ENCODE data around the gene MSL3.

MSL3 gene

DNA sequence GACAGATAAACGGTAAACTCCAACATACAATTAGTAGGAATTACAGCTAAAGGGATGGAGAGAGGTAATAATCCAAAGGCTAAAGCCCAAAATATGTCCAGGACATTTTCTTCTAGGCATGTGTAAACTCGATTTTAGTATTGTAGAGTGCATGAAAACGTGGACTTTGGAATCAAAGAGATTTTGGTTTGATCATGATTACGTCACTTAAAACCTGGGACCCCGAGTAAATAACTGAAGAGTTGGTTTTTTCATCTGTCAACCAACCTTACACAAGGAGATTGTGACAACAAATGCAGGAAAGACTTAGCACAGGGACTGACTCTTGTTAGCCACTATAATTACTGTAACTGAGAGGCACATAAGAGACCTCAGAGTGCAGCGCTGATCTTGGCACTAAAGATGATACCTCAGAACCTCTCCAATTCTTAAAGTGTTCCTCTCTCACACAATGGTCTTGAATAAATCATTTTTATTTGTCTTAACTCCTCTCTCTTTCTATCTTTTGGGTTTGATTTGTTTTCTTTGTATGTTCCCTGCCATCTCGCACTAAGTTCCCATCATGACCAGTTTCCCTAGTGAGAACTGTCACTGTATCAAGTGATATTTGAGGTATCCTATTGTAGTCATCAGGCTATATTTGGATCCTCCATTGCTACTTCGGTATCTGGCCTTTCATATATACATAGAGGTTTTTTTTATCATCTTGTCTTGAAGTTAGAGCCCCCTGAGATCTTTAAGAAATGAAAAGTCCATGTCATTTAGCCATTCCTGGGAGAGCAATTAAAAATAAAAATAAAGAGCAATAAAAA is 32.2 kb upstream of the MSL3 start:
- H3K4me1 ChIP-seq (ENCODE audit: low read depth, poor library complexity, severe bottlenecking) = no peaks in the 10 kb centered on the region
- H4K20me1 ChIP-seq (ENCODE audit: insufficient read depth) = no peaks in the 10 kb centered on the region
- no peaks in the 10 kb centered on the region for H3K27me3 ChIP-seq (ENCODE audit: insufficient read depth, low read depth)
- no peaks in the 10 kb centered on the region for H3K36me3 ChIP-seq (ENCODE audit: insufficient read depth)
- H3K4me2 ChIP-seq = no peak overlapping the region
- H2AFZ ChIP-seq (ENCODE audit: low read depth) = no peak overlapping the region
- H3K27ac ChIP-seq = no peak overlapping the region
- no peaks in the 10 kb centered on the region for H3K79me2 ChIP-seq (ENCODE audit: insufficient read depth, low read depth)
- H3K9ac ChIP-seq = no peak overlapping the region
- TF ChIP-seq, protein P1, sequence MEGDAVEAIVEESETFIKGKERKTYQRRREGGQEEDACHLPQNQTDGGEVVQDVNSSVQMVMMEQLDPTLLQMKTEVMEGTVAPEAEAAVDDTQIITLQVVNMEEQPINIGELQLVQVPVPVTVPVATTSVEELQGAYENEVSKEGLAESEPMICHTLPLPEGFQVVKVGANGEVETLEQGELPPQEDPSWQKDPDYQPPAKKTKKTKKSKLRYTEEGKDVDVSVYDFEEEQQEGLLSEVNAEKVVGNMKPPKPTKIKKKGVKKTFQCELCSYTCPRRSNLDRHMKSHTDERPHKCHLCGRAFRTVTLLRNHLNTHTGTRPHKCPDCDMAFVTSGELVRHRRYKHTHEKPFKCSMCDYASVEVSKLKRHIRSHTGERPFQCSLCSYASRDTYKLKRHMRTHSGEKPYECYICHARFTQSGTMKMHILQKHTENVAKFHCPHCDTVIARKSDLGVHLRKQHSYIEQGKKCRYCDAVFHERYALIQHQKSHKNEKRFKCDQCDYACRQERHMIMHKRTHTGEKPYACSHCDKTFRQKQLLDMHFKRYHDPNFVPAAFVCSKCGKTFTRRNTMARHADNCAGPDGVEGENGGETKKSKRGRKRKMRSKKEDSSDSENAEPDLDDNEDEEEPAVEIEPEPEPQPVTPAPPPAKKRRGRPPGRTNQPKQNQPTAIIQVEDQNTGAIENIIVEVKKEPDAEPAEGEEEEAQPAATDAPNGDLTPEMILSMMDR (conservative IDR thresholded peaks at IDR 0.05; ENCODE audit: low read depth, low read length) = no peak
- H3K4me3 ChIP-seq (IDR thresholded peaks at IDR 0.05; ENCODE audit: insufficient read depth, low read depth, low read length) = no peak overlapping the region

DNA sequence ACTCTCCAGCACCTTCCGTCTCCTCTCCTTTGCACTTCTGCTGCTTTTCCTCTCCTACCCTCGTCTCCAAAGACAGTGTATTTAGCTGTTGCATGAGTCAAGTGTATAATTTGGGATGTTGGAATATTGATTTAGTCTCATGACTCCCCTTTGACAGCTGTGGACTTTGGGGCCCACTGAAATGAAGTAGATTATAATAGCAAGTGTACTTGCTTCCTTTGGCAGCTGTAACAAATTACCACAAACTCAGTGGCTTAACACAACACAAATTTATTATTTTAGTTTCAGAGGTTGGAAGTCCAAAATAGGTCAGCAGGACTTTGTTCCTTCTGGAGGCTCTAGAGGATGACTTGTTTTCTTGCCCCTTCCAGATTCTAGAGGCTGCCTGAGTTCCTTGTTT is 29.5 kb upstream of the MSL3 start:
- no peaks in the 10 kb centered on the region for H3K79me2 ChIP-seq (ENCODE audit: insufficient read depth, low read depth)
- H2AFZ ChIP-seq (ENCODE audit: low read depth) = no peak overlapping the region
- H3K36me3 ChIP-seq (ENCODE audit: insufficient read depth) = no peaks in the 10 kb centered on the region
- H3K9ac ChIP-seq = no peak overlapping the region
- no peaks in the 10 kb centered on the region for H3K4me1 ChIP-seq (ENCODE audit: low read depth, poor library complexity, severe bottlenecking)
- no peak overlapping the region for H3K4me3 ChIP-seq (IDR thresholded peaks at IDR 0.05; ENCODE audit: insufficient read depth, low read depth, low read length)
- no peak overlapping the region for H3K4me2 ChIP-seq
- no peaks in the 10 kb centered on the region for H4K20me1 ChIP-seq (ENCODE audit: insufficient read depth)
- TF ChIP-seq, protein P1 (conservative IDR thresholded peaks at IDR 0.05; ENCODE audit: low read depth, low read length) = no peak
- no peaks in the 10 kb centered on the region for H3K27me3 ChIP-seq (ENCODE audit: insufficient read depth, low read depth)
- no peak overlapping the region for H3K27ac ChIP-seq

DNA sequence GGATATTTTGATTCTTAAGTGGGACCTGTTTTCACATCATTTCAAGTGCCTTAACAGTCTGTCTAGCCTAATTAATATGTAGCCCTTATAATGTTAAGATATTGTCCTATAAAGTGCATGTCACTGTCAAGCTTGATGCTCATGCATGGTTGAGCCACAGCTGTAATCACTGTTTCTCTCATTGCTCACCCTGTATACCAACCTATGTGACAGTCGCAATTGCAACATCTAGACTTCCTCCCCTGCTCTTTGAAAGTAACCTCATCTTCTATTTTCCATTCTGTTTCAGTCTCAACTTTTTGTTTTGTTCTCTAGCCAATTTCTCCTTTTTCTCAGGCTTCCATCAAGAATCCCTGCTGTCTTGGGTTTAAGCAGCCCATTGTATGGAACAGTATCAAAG is 24.4 kb upstream of the MSL3 start:
- H3K4me2 ChIP-seq = no peak overlapping the region
- TF ChIP-seq, protein P1 (conservative IDR thresholded peaks at IDR 0.05; ENCODE audit: low read depth, low read length) = no peak

DNA sequence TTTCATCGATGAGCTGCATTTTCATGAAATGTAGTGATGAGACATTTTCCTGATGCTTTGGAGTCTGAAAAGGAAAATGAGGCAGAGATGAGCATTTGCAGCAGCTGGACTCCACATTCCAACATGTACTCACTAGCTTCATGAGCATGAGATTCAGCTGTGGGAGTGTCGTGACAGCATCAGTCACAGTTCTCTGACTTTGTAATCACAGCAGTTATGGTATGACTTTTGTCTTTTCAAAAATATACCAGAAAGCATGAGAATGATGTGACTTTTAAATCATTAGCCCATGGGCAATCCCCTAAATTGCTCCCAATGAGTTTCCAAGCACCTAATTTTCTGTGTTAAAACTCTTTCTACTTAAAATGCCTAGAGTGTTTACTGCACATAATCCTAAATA is 18.3 kb upstream of the MSL3 start:
- no peaks in the 10 kb centered on the region for H3K79me2 ChIP-seq (ENCODE audit: insufficient read depth, low read depth)
- TF ChIP-seq, protein P1 (conservative IDR thresholded peaks at IDR 0.05; ENCODE audit: low read depth, low read length) = no peak
- no peak overlapping the region for H3K27ac ChIP-seq
- H3K4me1 ChIP-seq (ENCODE audit: low read depth, poor library complexity, severe bottlenecking) = no peaks in the 10 kb centered on the region
- H3K4me2 ChIP-seq = no peak overlapping the region
- H3K27me3 ChIP-seq (ENCODE audit: insufficient read depth, low read depth) = no peaks in the 10 kb centered on the region
- H3K4me3 ChIP-seq (IDR thresholded peaks at IDR 0.05; ENCODE audit: insufficient read depth, low read depth, low read length) = no peak overlapping the region
- H4K20me1 ChIP-seq (ENCODE audit: insufficient read depth) = no peaks in the 10 kb centered on the region
- H3K36me3 ChIP-seq (ENCODE audit: insufficient read depth) = no peaks in the 10 kb centered on the region
- no peak overlapping the region for H2AFZ ChIP-seq (ENCODE audit: low read depth)
- H3K9ac ChIP-seq = no peak overlapping the region

More for the DNA sequence above, 24.4 kb upstream of the MSL3 start:
- H3K4me3 ChIP-seq (IDR thresholded peaks at IDR 0.05; ENCODE audit: insufficient read depth, low read depth, low read length) = no peak overlapping the region
- no peaks in the 10 kb centered on the region for H3K79me2 ChIP-seq (ENCODE audit: insufficient read depth, low read depth)
- H3K27ac ChIP-seq = no peak overlapping the region
- no peak overlapping the region for H3K9ac ChIP-seq
- H3K36me3 ChIP-seq (ENCODE audit: insufficient read depth) = no peaks in the 10 kb centered on the region
- H4K20me1 ChIP-seq (ENCODE audit: insufficient read depth) = no peaks in the 10 kb centered on the region
- no peaks in the 10 kb centered on the region for H3K4me1 ChIP-seq (ENCODE audit: low read depth, poor library complexity, severe bottlenecking)
- no peak overlapping the region for H2AFZ ChIP-seq (ENCODE audit: low read depth)
- no peaks in the 10 kb centered on the region for H3K27me3 ChIP-seq (ENCODE audit: insufficient read depth, low read depth)

Data from KMS-11 (cell line).